HG02610 (cell line): ENCODE measurements around the gene TNS4.

ENCODE experiments used
- ATAC-seq: cut with Tn5 transposase; IDR thresholded peaks from one replicate; pipeline ENCODE4 v1.9.1; 2021; ENCODE audit warnings: mild to moderate bottlenecking, moderate library complexity; ENCODE audit not compliant: unreplicated experiment

The TNS4 gene

DNA sequence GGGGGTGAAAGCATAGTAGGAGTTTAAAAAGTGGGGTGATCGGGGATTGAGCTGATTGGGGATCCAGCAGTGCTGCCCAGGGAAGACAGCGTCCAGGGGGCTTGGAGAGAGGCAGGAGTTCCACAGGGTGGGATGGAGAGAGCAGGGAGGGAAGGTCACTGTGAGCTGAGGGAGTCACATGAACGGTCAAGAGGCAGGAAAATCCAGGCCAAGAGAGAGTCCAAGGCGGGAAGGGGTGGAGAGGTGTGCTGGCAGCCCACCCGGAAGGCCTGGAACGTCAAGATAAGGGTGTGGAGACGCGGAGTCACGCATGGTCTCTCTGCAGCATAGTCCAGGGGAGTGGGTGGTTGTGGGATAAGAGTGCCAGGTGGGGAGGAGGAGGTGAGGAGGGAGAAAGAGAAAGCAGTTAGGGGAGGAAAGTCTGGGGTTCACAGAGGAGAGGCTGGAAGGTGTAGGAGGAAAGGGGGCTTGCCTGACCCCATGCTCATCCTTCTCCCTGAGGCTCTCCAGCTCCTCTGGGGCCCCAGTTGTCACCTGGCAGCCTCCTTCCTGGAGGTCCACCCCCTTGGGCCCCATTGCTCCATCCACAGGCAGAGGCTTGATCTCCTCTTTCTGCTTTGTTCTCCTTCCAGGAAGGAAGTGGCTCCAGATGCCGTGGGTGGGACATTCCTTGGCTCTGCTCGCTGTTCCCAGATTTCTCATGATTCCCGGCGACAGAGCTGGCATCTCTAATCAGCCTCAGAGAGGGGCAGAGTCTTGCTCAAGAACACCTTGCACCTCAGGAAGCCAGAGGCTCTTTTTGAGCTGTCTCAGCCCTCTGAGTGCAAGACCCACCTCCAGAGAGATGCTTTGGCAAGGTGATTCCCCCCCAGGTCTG is 35.1 kb upstream of the TNS4 start:
- no peak for ATAC-seq

DNA sequence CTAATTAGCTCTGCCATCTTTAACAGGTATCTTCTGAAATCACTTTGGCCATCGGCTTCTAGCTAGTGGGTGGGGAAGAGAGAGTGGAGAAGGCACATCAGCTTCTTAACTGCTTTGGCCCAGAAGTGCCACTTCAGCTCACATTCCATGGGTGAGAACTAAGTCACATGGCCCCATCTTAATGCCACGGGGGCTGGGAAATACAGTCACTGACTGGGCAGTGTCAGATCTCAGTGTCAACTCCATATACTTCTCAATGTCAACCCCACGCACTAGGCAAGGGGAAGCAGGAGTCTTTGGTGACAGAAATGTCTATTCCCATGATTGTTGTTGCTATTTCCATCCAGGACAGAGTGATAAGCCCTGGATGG is 34.5 kb upstream of the TNS4 start:
- no peak for ATAC-seq

DNA sequence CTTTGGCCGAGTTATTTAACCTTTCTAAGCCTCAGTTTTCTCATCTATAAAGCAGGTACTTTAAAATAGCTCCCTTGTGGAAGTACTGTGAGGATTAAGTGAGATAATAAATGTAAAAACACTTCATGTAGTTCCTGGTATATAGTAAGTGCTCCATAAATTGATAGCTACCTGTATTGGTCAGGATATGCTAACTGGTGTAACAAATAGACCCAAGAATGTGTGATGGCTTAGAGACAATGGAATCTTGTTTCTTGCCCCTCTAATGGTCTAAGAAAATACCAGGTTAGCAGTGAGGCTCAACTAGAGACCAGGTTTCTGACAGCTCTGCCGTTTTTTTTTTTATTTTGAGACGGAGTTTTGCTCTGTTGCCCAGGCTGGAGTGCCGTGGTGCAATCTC is 34.0 kb upstream of the TNS4 start:
- ATAC-seq, result no peak

DNA sequence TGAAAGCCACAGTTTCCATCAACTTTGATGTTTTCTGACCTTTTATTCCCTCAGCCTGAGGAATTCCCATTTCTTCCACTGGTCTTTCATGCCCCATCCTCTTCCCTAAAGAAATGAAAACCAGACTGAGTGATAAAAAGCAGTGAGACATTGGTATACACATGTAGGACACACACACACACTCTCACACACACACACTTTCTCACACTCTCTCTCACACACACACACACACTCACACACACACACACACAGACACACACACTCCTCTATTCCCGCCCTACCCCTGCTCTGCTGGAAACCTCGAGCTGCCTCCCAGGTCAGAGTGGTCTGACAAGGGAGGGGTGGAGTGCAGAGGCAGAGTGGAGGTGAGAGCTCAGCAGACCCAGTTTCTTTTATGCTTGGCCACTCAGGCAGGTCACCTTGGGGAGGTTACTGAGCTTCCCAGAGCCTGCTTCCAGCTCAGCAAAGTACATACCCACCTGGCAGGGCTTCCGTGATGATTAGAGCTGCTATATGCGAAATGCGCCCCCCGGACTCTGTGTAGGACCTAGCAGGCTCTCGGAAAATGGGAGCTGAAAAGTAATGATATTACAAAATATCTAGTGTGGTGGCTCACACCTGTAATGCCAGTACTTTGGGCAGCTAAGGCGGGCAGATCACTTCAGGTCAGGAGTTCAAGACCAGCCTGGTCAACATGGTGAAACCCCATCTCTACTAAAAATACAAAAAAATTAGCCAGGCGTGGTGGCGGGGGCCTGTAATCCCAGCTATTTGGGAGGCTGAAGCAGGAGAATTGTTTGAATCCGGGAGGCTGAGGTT is 33.2 kb upstream of the TNS4 start:
- no peak for ATAC-seq

DNA sequence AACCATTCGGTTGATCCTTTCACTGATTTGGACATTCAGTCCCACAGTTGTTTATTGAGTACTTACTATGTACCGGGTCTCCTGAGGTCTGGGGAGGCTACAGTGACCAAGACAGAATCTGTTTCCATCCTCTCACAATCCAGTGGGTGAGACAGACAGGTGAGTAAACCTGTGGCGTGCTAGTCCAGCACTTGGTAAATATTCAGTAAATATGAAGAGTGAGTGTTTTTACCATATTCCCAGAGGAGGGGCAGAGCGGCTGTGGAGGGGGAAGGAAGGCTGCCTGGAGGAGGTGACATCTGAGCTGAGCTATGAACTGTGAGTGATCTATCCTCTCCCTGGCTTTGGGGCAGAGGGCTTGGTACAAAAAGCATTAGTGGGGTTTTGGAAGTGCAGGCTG is 32.5 kb upstream of the TNS4 start:
- ATAC-seq, result no peak

DNA sequence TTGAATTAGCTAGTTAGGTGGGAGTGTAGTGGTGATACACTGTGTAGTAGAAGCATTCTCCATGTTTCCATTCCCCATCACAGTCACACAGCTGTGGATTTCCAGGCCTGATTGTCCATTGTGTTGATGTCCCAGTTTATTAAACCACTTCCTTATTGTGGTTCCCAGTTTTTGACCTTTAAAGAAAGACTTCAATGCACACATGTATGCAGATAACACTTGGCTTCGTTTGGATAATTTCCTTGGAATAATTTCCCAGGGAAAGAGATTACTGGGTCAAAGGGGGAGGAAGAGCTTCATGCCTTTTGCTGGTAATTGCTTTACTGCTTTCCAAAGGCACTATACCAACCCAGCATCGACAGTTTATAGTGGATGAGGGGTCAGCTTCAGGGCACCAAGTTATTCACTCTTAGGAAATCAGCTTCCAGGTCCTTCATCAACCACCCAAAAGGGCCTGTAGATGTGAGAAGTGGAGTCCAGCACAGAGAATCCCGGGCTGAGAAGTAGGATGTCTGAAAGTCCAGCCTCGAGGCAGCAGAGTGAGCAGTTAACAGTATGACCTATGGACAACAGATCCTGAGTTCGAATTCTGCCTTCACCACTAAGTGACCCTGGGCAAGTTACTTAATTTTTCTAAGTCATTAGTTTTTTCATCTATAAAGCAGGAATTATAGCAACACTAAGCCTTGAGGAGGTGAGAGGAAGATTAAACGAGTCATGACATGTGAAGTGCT is 31.3 kb upstream of the TNS4 start:
- ATAC-seq, result no peak

DNA sequence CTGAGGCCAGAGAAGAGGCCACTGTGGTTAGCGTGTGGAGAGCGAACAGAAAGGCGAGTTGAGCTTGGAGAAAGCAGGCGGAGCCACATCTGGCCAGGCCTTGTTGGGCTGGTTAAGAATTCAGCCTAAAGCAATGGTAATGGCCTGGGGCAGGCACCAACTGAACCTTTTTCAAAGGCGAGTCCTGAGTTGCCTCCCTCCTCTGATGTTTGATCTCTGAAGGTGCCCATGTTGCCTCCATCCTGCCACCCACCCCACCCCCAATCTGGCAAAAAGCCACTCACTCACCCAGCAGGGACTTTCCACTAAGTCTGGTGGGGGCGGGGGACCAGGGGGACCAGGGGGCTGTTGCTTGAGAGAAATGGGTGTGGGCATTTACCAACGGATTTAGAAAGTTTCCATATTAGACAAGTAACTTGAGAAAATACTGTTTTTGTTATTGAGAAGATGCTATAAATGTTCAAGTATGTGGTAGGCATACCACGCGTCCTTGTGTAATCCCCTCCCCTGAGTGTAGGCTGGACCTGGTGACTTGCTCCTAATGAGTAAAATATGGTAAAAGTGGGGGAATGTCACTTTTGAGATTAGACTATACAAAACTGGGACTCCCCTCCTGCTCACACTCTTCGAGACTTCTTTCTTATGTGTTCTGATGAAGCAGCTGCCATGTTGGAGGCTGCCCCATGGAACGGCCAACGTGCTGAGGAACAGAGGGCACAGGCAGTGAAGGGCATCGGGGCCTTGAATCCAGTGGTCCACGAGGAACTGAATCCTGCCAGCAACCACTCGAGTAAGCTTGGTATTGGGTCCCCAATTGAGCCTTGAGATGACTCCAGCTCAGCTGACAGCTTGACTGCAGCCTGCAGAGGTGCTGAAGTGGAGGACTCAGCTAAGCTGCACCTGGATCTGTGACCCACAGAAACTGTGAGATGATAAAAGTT is 29.9 kb upstream of the TNS4 start:
- ATAC-seq, result peak; percentile 67

DNA sequence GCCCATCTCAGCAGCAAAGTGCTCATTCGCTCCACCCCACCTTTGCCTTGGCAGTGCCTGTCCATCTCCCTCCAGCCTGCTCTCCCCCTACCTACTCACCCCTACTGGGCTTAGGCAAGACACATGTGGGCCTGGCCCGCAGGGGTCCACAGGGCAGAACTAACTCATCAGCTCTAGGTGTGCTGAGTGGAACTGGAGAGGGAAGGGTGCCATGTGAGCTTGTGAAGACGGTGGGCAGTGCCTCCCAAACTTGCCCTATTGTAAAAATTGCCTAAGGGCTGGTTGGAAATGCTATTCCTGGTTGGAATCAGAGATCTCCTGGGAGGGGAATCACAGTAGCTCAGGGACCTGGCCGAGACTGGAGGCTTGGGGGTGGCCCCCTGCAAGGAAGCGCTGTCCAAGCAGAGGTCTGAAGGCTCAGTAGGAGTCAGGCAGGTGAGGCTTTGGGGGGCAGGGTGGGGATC is 29.1 kb upstream of the TNS4 start:
- no peak for ATAC-seq

DNA sequence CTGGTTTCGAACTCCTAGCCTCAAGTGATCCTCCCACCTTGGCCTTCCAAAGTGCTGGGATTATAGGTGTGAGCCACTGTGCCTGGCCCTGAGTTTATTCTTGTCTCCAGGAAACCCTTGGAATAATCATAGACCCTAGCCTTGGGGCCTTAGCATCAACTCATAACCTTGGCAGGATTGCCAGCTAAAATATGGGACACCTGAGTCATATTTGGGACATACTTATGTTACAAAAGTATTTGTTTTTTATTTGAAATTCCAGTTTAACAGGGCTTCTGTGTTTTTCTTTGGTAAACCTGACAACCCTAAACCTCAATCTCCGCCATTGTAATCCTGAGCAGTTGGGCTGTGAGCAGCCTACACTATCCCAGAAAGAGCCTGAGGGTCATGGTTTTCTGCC is 28.6 kb upstream of the TNS4 start:
- no peak for ATAC-seq

DNA sequence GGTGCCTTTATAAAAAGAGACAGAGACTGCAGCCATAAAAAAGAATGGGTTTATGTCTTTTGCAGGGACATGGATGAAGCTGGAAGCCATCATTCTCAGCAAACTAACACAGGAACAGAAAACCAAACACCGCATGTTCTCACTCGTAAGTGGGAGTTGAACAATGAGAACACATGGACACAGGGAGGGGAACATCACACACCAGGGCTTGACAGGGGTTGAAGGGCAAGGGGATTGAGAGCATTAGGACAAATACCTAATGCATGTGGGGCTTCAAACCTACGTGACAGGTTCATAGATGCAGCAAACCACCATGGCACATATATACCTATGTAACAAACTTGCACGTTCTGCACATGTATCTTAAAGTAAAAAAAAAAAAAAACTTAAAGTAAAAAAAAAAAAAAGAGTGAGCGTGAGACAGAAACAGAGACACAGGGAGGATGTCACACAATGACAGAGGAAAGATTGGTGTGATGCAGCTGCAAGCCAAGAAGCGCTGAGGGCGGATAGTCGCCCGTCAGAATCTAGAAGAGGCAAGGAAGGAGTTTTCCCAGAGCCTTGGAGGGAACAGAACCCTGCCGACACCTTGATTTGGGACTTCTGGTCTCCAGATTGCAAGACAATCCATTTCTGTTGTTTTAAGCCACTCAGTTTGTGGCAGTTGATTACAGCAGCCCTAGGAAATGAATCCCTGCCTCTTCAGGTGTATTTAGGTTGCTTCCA is 27.4 kb upstream of the TNS4 start:
- no peak for ATAC-seq

DNA sequence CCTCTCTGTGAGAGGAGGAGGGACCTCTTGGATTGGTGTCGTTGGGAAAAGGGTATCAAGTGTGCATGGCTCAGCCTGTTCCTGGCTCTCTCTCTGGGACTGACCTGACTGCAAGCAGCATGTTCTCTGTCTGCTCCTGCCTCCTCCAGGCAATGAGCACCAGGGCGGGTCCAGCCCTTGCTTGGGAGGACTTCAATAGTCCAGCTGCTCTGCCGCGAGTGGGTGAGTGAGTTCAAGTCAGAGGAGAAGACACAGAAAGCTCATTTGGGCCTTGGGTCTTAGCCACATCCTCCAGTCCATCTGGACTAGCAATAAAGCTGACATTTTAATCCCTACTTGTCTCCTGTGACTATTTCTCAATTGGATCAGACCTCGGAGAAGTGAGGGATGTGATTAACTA is 25.2 kb upstream of the TNS4 start:
- ATAC-seq, result no peak

DNA sequence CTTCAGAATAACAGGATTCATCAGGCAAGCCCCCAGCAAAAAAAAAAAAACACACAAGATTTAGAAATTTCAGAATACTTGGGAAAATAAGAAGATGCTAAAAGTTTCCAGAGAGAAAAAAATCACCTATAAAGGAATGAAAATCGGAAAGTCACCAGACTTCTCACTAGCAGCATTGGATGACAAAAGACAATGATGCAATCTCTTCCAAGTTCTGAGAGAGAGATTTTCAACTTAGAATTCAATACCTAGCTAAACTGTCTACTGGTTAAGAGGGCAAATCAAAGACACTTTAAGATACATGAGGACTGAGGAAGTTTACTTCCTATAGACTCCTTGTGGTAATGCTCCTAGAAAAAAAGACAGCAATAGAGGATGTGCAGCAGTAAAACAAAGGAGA is 23.9 kb upstream of the TNS4 start:
- no peak for ATAC-seq

DNA sequence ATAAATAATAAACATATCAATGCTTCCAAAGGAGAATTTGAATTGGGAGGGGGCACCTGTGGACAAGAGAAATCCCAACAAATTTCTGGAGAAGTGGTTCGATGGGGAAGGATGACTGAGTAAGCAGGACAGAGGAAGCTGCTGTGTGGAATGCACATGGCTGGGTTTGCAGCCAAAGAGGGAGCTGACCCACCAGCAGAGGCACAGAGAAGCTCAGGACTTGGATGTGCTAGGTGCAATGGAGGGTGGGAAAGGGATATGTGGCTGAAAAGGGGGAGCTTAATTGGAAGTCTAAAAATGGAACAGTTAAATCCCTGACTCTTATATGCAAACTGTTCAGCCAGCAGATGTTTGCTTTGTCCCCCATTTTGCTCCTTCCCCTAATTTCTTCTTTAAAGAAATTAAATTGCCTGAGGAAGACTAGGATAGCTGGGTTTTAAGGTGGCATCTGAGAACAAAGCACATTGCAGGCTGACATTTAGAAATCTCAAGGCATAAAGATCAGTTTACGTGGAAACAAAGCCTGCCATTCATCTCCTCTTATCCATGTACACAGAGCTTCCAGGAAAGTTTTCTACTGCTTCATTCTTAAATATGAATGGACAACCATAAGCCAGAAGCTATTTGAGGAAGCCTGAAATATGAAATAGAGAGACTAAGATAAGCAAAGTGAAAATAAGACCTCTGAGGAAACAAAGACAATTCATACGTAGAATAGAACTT is 23.0 kb upstream of the TNS4 start:
- ATAC-seq, result no peak

DNA sequence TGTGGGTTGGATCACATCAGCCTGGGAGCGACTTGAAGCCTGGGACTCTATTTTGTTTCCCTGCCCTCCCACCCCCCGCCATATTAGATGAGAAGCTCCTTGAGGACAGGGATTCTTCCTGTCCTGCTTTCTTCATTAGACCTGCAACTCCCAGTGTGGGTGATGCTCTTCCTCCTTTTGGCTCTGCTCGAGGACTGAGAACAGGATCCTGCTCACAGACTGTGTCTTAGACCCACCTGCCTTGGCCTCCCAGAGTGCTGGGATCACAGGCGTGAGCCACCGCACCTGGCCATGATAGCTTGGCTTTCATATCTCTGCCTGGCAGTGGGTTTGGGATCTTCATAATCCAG is 21.5 kb upstream of the TNS4 start:
- no peak for ATAC-seq

DNA sequence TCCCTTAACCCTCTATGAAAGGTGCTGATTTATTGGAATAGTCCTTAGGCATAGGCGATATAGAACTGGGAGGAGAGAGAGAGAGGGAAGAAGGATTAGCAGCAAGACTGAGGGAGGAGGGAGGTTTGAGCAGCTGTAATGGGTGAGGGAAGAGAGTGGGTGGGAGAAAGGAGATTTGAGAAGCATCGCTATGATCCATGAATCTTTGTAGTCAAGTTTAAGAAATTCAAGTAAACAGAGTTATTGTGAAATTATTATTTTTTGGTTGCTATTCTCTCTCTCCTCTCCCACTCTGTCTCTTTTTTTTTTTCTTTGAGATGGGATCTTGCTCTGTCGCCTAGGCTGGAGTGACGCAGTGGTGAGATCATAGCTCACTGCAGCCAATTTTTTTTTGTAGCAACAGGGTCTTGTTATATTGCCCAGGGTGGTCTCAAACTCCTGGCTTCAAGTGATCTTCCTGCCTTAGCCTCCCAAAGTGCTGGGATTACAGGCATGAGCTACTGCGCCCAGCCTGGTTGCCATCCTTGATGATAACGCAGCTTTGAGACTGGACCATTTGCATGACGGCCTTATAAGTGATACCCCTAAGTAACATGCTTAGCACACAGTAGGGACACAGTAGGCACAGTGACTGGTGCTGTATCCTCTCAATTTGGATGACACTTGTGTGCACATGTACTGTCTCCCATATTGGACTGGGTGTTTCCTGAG is 21.0 kb upstream of the TNS4 start:
- no peak for ATAC-seq

DNA sequence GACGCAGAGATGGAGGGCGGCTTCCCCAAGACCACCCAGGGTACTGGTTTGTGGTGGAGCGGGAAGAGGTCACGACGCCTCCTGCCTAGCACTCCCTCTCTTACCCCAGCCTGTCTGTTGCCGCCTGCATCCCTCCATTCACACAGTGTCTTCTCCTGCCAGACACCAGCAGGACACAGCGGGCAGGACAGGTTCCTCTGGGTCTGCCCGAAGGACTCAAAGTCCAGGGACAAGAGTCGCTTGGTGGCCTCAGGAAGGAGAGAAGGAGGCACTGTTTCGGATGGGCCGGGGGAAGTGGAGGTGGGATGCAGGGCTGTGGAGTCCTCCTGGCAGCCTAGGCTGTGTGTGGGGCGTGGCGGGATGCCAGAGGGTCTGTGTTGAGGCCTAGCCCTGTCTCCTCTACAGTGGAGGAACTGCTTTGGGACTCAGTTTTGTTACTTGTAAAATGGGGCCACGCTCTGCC is 19.6 kb upstream of the TNS4 start:
- no peak for ATAC-seq

DNA sequence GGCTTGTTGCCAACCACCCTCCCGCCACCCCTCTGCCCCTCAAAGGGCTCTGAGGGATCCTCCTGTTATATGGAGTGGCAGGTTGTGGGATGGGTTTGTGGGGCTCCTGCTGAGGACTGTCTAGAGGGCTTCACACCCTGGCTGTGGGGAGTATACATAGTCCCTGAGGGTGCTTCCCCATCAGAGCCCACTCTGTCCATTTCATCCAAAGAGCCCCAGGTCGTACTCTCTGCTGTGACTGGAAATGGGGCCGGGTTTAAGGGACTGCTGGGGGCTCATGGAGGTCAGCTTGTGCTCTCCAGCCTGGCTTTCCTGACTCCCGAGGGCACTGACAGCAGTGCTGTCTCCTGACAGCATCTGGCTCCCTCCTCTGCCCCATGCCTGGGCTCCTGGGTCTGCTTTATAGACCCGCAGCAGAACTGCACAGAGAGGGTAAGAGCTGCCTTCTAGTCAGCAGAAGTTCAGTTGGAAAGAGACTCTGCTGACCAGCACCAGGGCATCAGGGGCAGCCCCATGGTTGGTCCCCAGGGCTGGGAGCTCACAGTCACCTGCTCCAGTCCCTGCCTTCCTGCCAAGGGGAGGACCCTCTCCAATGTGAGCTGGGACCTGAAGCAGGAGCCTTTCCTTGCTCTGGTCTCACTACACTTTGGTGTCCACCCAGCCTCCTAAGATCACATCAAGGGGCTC is 17.8 kb upstream of the TNS4 start:
- no peak for ATAC-seq
